Measurements from ENCODE around the gene PCDH15. TPM values are rescaled to one million over a fixed set of nuclear protein-coding genes. Genes with fewer than 3 reads are reported as not detected.

PCDH15 gene
- total and polyA plus RNA-seq, 9 of the 15 experiments (the other 6 are each of a cell fraction or from before 2014, with no cell fraction given) = not detected

GRCh38 chr10:54009672-54010071, 791.4 kb downstream of the PCDH15 start:
- Histone ChIP-seq H3K4me3 (no peak overlapping the region), H3K9ac (ENCODE audit: insufficient read depth in 1 of 2, low read depth in 2 of 2, low read length in 2 of 2) (no peak overlapping the region), H3K4me2 (ENCODE audit: insufficient read depth, low read length) (no peak overlapping the region), H4K20me1 (replicated peaks; ENCODE audit: control insufficient read depth, insufficient read depth, low read length) (no peaks in the 10 kb centered on the region), H3K36me3 (ENCODE audit: control insufficient read depth, insufficient read depth, low read length) (no peaks in the 10 kb centered on the region), H3K9me1 (ENCODE audit: control insufficient read depth, insufficient read depth, low read length) (no peaks in the 10 kb centered on the region), H2AFZ (ENCODE audit: low read depth, low read length) (no peak overlapping the region), H3K79me2 (ENCODE audit: control insufficient read depth, insufficient read depth, low read length) (no peaks in the 10 kb centered on the region), H3K9me3 (replicated peaks; ENCODE audit: control insufficient read depth, insufficient read depth, low read depth, low read length) (0 out of 2 replicates have a peak, but pooled peaks cover 1% of the 10 kb centered on the region), H3K4me1 (replicated peaks in 1 of 2; ENCODE audit: control insufficient read depth in 2 of 2, insufficient read depth in 2 of 2, low read length in 2 of 2) (no peaks in the 10 kb centered on the region), H3K27ac (ENCODE audit: extremely low read depth, low read depth, low read length) (no peak overlapping the region), H3K27me3 (ENCODE audit: control insufficient read depth in 2 of 2, insufficient read depth in 2 of 2, low read length in 2 of 2) (no peaks in the 10 kb centered on the region)
- WGBS (ENCODE audit: insufficient coverage, low coverage, missing lambda C conversion rate) = 4% methylated on average over 3 of the region's 3 CpGs
- ATAC-seq = no peak
- BruUV-seq (replicated peaks) = no TSS peak
- FAIRE-seq = no peak
- CTCF ChIA-PET (ENCODE audit: low intra/inter-chr PET ratio) = no interaction called here
- DNase-seq (ENCODE audit: extremely low read depth in 1 of 4, low spot score in 3 of 4) = no peak
- POLR2A ChIA-PET = no interaction called here
- intact Hi-C loops (cut with micrococcal nuclease) = no loop called here
- TF ChIP-seq HCFC1 (IDR thresholded peaks at IDR 0.05; ENCODE audit: low read depth, low read length) = no peak
- no peak for TF ChIP-seq ZSCAN29 (IDR thresholded peaks at IDR 0.05)
- TF ChIP-seq HNRNPLL (IDR thresholded peaks at IDR 0.05; ENCODE audit: low read depth, low read length, poor library complexity, severe bottlenecking) = no peak
- TF ChIP-seq, protein P1, sequence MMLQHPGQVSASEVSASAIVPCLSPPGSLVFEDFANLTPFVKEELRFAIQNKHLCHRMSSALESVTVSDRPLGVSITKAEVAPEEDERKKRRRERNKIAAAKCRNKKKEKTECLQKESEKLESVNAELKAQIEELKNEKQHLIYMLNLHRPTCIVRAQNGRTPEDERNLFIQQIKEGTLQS (IDR thresholded peaks at IDR 0.05) = no peak
- TF ChIP-seq, protein P1 (CRISPR knock-in tag; conservative IDR thresholded peaks at IDR 0.05) = no peak
- no peak for TF ChIP-seq ZNF766 (CRISPR knock-in tag; conservative IDR thresholded peaks at IDR 0.05)
- TF ChIP-seq SAFB2 (IDR thresholded peaks at IDR 0.05; ENCODE audit: borderline replicate concordance, low read depth, low read length, severe bottlenecking) = no peak
- TF ChIP-seq, protein P2, sequence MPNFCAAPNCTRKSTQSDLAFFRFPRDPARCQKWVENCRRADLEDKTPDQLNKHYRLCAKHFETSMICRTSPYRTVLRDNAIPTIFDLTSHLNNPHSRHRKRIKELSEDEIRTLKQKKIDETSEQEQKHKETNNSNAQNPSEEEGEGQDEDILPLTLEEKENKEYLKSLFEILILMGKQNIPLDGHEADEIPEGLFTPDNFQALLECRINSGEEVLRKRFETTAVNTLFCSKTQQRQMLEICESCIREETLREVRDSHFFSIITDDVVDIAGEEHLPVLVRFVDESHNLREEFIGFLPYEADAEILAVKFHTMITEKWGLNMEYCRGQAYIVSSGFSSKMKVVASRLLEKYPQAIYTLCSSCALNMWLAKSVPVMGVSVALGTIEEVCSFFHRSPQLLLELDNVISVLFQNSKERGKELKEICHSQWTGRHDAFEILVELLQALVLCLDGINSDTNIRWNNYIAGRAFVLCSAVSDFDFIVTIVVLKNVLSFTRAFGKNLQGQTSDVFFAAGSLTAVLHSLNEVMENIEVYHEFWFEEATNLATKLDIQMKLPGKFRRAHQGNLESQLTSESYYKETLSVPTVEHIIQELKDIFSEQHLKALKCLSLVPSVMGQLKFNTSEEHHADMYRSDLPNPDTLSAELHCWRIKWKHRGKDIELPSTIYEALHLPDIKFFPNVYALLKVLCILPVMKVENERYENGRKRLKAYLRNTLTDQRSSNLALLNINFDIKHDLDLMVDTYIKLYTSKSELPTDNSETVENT (CRISPR knock-in tag; IDR thresholded peaks at IDR 0.05) = no peak
- no peak for TF ChIP-seq ZNF280B (CRISPR knock-in tag; IDR thresholded peaks at IDR 0.05)
- no peak for TF ChIP-seq NRF1 (conservative IDR thresholded peaks at IDR 0.05 in 1 of 2, IDR thresholded peaks at IDR 0.05 in 1 of 2)
- in situ Hi-C loops (cut with MboI) = no loop called here

Data from K562 (cell line).